HEK293 (cell line): ENCODE measurements around the gene KRTAP22-1.

Experiments
- CTCF ChIP-seq: fragments of 450-650 bp; formaldehyde crosslinking; IDR thresholded peaks from 2 replicates; pipeline ENCODE4 v1.5.1; 2016; ENCODE audit warnings: missing biosample characterization, missing genetic modification characterization
- ELK4 ChIP-seq: IDR thresholded peaks from 2 replicates; pipeline ENCODE4 v1.6.1; 2011; ENCODE audit warnings: mild to moderate bottlenecking, low read depth, low read length, borderline replicate concordance
- KLF16 ChIP-seq: fragments of 450-650 bp; formaldehyde crosslinking; IDR thresholded peaks from 2 replicates; pipeline ENCODE4 v1.5.1; 2017; ENCODE audit warnings: missing biosample characterization, missing genetic modification characterization
- PRDM1 ChIP-seq: fragments of 450-650 bp; formaldehyde crosslinking; IDR thresholded peaks from 2 replicates; pipeline ENCODE4; 2016; ENCODE audit warnings: missing biosample characterization, missing genetic modification characterization
- SETDB1 ChIP-seq: IDR thresholded peaks from one replicate; pipeline ENCODE4 v1.6.1; 2017; ENCODE audit warnings: mild to moderate bottlenecking, low read length, moderate library complexity, mixed read lengths; ENCODE audit not compliant: insufficient read length
- TCF7L2 ChIP-seq: IDR thresholded peaks from 2 replicates; pipeline ENCODE4 v1.6.1; 2011; ENCODE audit warnings: low read depth, mild to moderate bottlenecking, inconsistent platforms, low read length, moderate library complexity, borderline replicate concordance
- YY1 ChIP-seq: fragments of 450-650 bp; formaldehyde crosslinking; IDR thresholded peaks from 2 replicates; pipeline ENCODE4 v1.5.1; 2018; ENCODE audit warnings: missing biosample characterization, missing genetic modification characterization
- ZBTB26 ChIP-seq: fragments of 450-650 bp; formaldehyde crosslinking; optimal IDR thresholded peaks from 2 replicates; pipeline ENCODE3; 2016; ENCODE audit warnings: missing biosample characterization, mild to moderate bottlenecking, missing genetic modification characterization
- ZNF335 ChIP-seq: fragments of 450-650 bp; formaldehyde crosslinking; conservative IDR thresholded peaks from 2 replicates; pipeline ENCODE4 v1.5.1; 2016; ENCODE audit warnings: missing biosample characterization, missing genetic modification characterization
- ZNF423 ChIP-seq: fragments of 450-650 bp; formaldehyde crosslinking; IDR thresholded peaks from 2 replicates; pipeline ENCODE4 v1.5.1; 2016; ENCODE audit warnings: missing biosample characterization, missing genetic modification characterization
- TF ChIP-seq, protein P1 (sequence below): sonication (generic); formaldehyde crosslinking; IDR thresholded peaks from 2 replicates; pipeline ENCODE4 v1.8.1; 2022; ENCODE audit warnings: mild to moderate bottlenecking, moderate library complexity, missing genetic modification reagents
- TF ChIP-seq, protein P2 (sequence below): fragments of 450-650 bp; formaldehyde crosslinking; IDR thresholded peaks from 2 replicates; pipeline ENCODE4 v1.5.1; 2016; ENCODE audit warnings: missing biosample characterization, missing genetic modification characterization
- TF ChIP-seq, protein P3 (sequence below): fragments of 450-650 bp; formaldehyde crosslinking; IDR thresholded peaks from 2 replicates; pipeline ENCODE4 v1.5.1; 2016; ENCODE audit warnings: missing biosample characterization, missing genetic modification characterization
- TF ChIP-seq, protein P4 (sequence below): fragments of 450-650 bp; formaldehyde crosslinking; conservative IDR thresholded peaks from 2 replicates; pipeline ENCODE4 v1.5.1; 2016; ENCODE audit warnings: low read depth, missing biosample characterization, missing genetic modification characterization

DNA sequence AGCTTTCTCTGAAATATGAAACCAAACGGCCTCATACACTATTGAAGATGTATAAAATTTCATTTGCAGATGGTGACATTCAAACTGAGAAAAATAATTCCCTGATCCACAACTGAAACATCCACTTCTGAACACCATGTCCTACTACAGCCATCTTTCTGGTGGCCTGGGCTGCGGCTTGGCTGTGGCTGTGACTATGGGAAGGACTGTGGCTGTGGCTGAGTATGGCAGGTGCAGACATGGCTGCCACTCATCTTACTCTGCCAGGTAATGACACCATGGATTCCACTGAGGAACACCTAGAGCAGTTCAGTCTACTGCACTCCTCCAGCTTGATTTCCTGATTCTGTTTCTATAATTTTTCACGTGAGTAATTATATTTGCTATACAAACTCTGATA, 19.6 kb downstream of the KRTAP22-1 start, which contains the start of gene KRTAP20-4:
- TF ChIP-seq TCF7L2 = no peak
- TF ChIP-seq, protein P1, sequence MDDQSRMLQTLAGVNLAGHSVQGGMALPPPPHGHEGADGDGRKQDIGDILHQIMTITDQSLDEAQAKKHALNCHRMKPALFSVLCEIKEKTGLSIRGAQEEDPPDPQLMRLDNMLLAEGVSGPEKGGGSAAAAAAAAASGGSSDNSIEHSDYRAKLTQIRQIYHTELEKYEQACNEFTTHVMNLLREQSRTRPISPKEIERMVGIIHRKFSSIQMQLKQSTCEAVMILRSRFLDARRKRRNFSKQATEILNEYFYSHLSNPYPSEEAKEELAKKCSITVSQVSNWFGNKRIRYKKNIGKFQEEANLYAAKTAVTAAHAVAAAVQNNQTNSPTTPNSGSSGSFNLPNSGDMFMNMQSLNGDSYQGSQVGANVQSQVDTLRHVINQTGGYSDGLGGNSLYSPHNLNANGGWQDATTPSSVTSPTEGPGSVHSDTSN (CRISPR knock-in tag) = no peak
- TF ChIP-seq, protein P2, sequence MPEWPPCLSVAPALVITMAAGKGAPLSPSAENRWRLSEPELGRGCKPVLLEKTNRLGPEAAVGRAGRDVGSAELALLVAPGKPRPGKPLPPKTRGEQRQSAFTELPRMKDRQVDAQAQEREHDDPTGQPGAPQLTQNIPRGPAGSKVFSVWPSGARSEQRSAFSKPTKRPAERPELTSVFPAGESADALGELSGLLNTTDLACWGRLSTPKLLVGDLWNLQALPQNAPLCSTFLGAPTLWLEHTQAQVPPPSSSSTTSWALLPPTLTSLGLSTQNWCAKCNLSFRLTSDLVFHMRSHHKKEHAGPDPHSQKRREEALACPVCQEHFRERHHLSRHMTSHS (tag by site-specific recombination) = no peak
- TF ChIP-seq CTCF = no peak
- no peak for TF ChIP-seq ZBTB26 (tag by site-specific recombination)
- no peak for TF ChIP-seq SETDB1
- TF ChIP-seq KLF16 (tag by site-specific recombination) = no peak
- no peak for TF ChIP-seq ZNF335
- TF ChIP-seq ZNF423 = no peak
- TF ChIP-seq ELK4 = no peak
- TF ChIP-seq, protein P3, sequence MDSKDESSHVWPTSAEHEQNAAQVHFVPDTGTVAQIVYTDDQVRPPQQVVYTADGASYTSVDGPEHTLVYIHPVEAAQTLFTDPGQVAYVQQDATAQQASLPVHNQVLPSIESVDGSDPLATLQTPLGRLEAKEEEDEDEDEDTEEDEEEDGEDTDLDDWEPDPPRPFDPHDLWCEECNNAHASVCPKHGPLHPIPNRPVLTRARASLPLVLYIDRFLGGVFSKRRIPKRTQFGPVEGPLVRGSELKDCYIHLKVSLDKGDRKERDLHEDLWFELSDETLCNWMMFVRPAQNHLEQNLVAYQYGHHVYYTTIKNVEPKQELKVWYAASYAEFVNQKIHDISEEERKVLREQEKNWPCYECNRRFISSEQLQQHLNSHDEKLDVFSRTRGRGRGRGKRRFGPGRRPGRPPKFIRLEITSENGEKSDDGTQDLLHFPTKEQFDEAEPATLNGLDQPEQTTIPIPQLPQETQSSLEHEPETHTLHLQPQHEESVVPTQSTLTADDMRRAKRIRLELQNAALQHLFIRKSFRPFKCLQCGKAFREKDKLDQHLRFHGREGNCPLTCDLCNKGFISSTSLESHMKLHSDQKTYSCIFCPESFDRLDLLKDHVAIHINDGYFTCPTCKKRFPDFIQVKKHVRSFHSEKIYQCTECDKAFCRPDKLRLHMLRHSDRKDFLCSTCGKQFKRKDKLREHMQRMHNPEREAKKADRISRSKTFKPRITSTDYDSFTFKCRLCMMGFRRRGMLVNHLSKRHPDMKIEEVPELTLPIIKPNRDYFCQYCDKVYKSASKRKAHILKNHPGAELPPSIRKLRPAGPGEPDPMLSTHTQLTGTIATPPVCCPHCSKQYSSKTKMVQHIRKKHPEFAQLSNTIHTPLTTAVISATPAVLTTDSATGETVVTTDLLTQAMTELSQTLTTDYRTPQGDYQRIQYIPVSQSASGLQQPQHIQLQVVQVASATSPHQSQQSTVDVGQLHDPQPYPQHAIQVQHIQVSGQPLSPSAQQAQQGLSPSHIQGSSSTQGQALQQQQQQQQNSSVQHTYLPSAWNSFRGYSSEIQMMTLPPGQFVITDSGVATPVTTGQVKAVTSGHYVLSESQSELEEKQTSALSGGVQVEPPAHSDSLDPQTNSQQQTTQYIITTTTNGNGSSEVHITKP (tag by site-specific recombination) = no peak
- no peak for TF ChIP-seq PRDM1 (tag by site-specific recombination)
- no peak for TF ChIP-seq YY1 (tag by site-specific recombination)
- TF ChIP-seq, protein P4, sequence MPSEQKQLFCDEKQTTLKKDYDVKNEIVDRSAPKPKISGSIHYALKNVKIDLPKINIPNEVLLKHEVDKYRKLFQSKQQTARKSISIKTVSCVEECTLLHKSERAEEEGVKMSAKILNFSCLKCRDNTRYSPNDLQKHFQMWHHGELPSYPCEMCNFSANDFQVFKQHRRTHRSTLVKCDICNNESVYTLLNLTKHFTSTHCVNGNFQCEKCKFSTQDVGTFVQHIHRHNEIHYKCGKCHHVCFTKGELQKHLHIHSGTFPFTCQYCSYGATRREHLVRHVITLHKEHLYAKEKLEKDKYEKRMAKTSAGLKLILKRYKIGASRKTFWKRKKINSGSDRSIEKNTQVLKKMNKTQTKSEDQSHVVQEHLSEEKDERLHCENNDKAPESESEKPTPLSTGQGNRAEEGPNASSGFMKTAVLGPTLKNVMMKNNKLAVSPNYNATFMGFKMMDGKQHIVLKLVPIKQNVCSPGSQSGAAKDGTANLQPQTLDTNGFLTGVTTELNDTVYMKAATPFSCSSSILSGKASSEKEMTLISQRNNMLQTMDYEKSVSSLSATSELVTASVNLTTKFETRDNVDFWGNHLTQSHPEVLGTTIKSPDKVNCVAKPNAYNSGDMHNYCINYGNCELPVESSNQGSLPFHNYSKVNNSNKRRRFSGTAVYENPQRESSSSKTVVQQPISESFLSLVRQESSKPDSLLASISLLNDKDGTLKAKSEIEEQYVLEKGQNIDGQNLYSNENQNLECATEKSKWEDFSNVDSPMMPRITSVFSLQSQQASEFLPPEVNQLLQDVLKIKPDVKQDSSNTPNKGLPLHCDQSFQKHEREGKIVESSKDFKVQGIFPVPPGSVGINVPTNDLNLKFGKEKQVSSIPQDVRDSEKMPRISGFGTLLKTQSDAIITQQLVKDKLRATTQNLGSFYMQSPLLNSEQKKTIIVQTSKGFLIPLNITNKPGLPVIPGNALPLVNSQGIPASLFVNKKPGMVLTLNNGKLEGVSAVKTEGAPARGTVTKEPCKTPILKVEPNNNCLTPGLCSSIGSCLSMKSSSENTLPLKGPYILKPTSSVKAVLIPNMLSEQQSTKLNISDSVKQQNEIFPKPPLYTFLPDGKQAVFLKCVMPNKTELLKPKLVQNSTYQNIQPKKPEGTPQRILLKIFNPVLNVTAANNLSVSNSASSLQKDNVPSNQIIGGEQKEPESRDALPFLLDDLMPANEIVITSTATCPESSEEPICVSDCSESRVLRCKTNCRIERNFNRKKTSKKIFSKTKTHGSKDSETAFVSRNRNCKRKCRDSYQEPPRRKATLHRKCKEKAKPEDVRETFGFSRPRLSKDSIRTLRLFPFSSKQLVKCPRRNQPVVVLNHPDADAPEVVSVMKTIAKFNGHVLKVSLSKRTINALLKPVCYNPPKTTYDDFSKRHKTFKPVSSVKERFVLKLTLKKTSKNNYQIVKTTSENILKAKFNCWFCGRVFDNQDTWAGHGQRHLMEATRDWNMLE (tag by site-specific recombination) = no peak
